Keratinocyte (primary cell): ENCODE results near the gene AKAIN1. TPM values are rescaled to one million over a fixed set of nuclear protein-coding genes. Genes with fewer than 3 reads are reported as not detected.

Source experiments
- DNase-seq: peaks from one replicate; pipeline ENCODE4 v3.0.0-alpha.2; 2011; ENCODE audit warnings: low read depth, missing footprints, low spot score
- FAIRE-seq: peaks from 2 replicates; lab custom pipeline; 2011; peaks lifted over from hg19 to GRCh38; lab: Jason Lieb, UNC
- H2AFZ ChIP-seq: 2 replicates; pipeline ENCODE4 v1.6.0; 2012; ENCODE audit warnings: low read length, control low read depth, inconsistent platforms; ENCODE audit not compliant: control insufficient read depth
- H3K27ac ChIP-seq: 2 replicates; pipeline ENCODE4 v1.5.1; 2011; ENCODE audit warnings: low read length; ENCODE audit not compliant: control insufficient read depth, insufficient read depth
- H3K27me3 ChIP-seq: 3 replicates; pipeline ENCODE4 v1.6.0; 2011; ENCODE audit warnings: low read length; ENCODE audit not compliant: control insufficient read depth, insufficient read depth; ENCODE audit errors: extremely low read depth
- H3K36me3 ChIP-seq, 2 experiments: 2 replicates in 1 of 2; 3 replicates in 1 of 2; pipeline ENCODE4 v1.5.1; 2011; ENCODE audit warnings: low read length in 2 of 2, mild to moderate bottlenecking in 1 of 2; ENCODE audit not compliant: control insufficient read depth in 2 of 2, insufficient read depth in 2 of 2; ENCODE audit errors: extremely low read depth in 1 of 2
- H3K4me1 ChIP-seq: 3 replicates; pipeline ENCODE4 v1.5.1; 2011; ENCODE audit warnings: low read length; ENCODE audit not compliant: control insufficient read depth, insufficient read depth; ENCODE audit errors: extremely low read depth
- H3K4me2 ChIP-seq: 3 replicates; pipeline ENCODE4 v1.6.0; 2011; ENCODE audit warnings: low read depth, low read length; ENCODE audit not compliant: control insufficient read depth, insufficient read depth; ENCODE audit errors: extremely low read depth
- H3K4me3 ChIP-seq, 3 experiments: fragments of 200-600 bp in 1 of 3; sonication (generic) in 1 of 3; 2 replicates in 2 of 3; 3 replicates in 1 of 3; pipeline ENCODE4 v1.5.1; 2011 to 2016; ENCODE audit warnings: low read length in 3 of 3, mild to moderate bottlenecking in 3 of 3, control low read depth in 2 of 3, inconsistent platforms in 1 of 3, low read depth in 1 of 3, mixed read lengths in 1 of 3, mixed run types in 1 of 3, moderate library complexity in 1 of 3; ENCODE audit not compliant: control insufficient read depth in 2 of 3, insufficient read depth in 2 of 3; ENCODE audit errors: extremely low read depth in 1 of 3
- H3K79me2 ChIP-seq: 2 replicates; pipeline ENCODE4 v1.6.0; 2012; ENCODE audit warnings: low read length; ENCODE audit not compliant: control insufficient read depth, insufficient read depth
- H3K9ac ChIP-seq: 3 replicates; pipeline ENCODE4 v1.6.0; 2011; ENCODE audit warnings: low read length; ENCODE audit not compliant: control insufficient read depth, insufficient read depth; ENCODE audit errors: extremely low read depth
- H3K9me1 ChIP-seq: 3 replicates; pipeline ENCODE4 v1.6.0; 2011; ENCODE audit warnings: low read length; ENCODE audit not compliant: control insufficient read depth, insufficient read depth; ENCODE audit errors: extremely low read depth
- H3K9me3 ChIP-seq: 2 replicates; pipeline ENCODE4 v1.5.1; 2012; ENCODE audit warnings: low read depth, low read length; ENCODE audit not compliant: control insufficient read depth
- H4K20me1 ChIP-seq: 3 replicates; pipeline ENCODE4 v1.6.0; 2011; ENCODE audit warnings: low read length; ENCODE audit not compliant: control insufficient read depth, insufficient read depth; ENCODE audit errors: extremely low read depth
- EZH2 ChIP-seq: IDR thresholded peaks from one replicate; pipeline ENCODE4 v1.6.1; 2012; ENCODE audit warnings: inconsistent platforms, mild to moderate bottlenecking, low read length, moderate library complexity
- dilution Hi-C: fragments of 300-500 bp; cut with MboI; formaldehyde crosslinking; loops from one replicate; pipeline ENCODE4 v1.7.0; 2020; ENCODE audit warnings: low sequenced_read_pairs; ENCODE audit not compliant: extremely low pct_ligation_motif_present
- polyA plus RNA-seq, 5 experiments: library from polyadenylated mRNA; depleted of rRNA in 3 of 5; stranded (reverse) in 3 of 5; stranded (forward) in 1 of 5; unstranded in 1 of 5; fragments of >200 nt; gene quantifications; 1 replicate in 1 of 5; 2 replicates in 3 of 5; 3 replicates in 1 of 5; pipeline versions ENCODE4 v1.2.1 to v1.2.3, GENCODE V29; 2011 to 2012; ENCODE audit warnings: missing spikeins in 2 of 5, low read depth in 1 of 5, low replicate concordance in 1 of 5
- TF ChIP-seq, protein P1 (sequence below), 3 experiments: IDR thresholded peaks in 1 of 3; conservative IDR thresholded peaks in 1 of 3; optimal IDR thresholded peaks in 1 of 3; 2 replicates in 2 of 3; 3 replicates in 1 of 3; pipeline versions ENCODE3 to v1.5.1; 2011; ENCODE audit warnings: low read length in 3 of 3, mild to moderate bottlenecking in 3 of 3, moderate library complexity in 2 of 3, control low read depth in 1 of 3, inconsistent platforms in 1 of 3; ENCODE audit not compliant: insufficient read depth in 2 of 3; ENCODE audit errors: extremely low read depth in 1 of 3

AKAIN1 gene
- polyA plus RNA-seq, 1 donor (not counting 4 experiments of a cell fraction or from before 2014, with no cell fraction given): not detected

DNA sequence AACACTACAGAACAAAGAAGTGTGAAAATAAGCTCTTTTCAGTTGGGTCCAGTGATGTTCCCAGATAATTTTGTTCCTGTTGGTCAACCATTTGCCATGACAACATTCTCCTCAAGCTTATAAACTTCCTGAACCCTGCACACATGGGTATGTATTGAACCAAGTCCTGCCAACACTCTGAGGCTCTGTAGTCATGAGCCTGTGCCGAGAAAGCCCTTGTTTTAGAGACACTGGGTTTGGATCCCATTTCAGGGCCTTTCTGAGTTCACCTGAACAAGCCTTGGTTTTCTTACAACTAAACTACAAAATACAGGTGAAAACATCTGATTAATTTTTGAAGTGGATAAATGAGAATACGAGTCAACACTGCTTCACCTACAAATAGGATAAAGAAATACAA, 38.5 kb downstream of the AKAIN1 start:
- no peaks in the 10 kb centered on the region for H3K4me1 ChIP-seq
- no peak overlapping the region for H2AFZ ChIP-seq
- no peaks in the 10 kb centered on the region for H3K27me3 ChIP-seq
- H3K27ac ChIP-seq: no peak overlapping the region
- TF ChIP-seq, protein P1, sequence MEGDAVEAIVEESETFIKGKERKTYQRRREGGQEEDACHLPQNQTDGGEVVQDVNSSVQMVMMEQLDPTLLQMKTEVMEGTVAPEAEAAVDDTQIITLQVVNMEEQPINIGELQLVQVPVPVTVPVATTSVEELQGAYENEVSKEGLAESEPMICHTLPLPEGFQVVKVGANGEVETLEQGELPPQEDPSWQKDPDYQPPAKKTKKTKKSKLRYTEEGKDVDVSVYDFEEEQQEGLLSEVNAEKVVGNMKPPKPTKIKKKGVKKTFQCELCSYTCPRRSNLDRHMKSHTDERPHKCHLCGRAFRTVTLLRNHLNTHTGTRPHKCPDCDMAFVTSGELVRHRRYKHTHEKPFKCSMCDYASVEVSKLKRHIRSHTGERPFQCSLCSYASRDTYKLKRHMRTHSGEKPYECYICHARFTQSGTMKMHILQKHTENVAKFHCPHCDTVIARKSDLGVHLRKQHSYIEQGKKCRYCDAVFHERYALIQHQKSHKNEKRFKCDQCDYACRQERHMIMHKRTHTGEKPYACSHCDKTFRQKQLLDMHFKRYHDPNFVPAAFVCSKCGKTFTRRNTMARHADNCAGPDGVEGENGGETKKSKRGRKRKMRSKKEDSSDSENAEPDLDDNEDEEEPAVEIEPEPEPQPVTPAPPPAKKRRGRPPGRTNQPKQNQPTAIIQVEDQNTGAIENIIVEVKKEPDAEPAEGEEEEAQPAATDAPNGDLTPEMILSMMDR (optimal IDR thresholded peaks at IDR 0.05 in 1 of 3, IDR thresholded peaks at IDR 0.05 in 1 of 3, conservative IDR thresholded peaks at IDR 0.05 in 1 of 3; ENCODE audit: extremely low read depth in 1 of 3, insufficient read depth in 2 of 3, low read length in 3 of 3): no peak
- TF ChIP-seq EZH2: no peak
- H3K36me3 ChIP-seq: no peaks in the 10 kb centered on the region
- DNase-seq (no peak), FAIRE-seq (no peak)
- no peaks in the 10 kb centered on the region for H3K79me2 ChIP-seq
- H3K4me3 ChIP-seq: no peak overlapping the region
- no peaks in the 10 kb centered on the region for H3K9me3 ChIP-seq
- no peaks in the 10 kb centered on the region for H3K9me1 ChIP-seq
- H4K20me1 ChIP-seq: no peaks in the 10 kb centered on the region
- H3K4me2 ChIP-seq: no peak overlapping the region
- dilution Hi-C loops: no loop called here
- no peak overlapping the region for H3K9ac ChIP-seq

DNA sequence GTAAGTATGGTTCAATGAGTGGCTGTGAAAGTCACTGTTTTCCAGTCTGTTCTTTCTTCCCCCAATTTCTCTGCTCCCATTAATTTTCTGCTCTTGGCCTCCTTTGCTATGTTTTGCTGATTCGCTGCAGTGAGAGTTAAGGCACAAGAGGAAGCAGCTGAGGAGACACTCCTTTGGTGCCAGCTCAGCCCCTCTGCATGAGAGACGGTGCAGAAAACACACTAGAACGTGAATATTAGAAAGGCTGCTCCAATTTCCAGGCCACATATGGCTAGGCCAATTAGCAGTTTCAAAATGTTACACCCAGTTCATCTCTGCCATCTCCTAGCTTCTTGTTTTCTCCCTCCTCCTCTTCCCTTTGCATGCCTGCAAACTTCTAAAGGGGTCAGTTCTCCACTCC, 38.9 kb downstream of the AKAIN1 start:
- no peak overlapping the region for H2AFZ ChIP-seq
- dilution Hi-C loops: no loop called here
- H3K9me3 ChIP-seq: no peaks in the 10 kb centered on the region
- no peak overlapping the region for H3K27ac ChIP-seq
- no peak overlapping the region for H3K4me2 ChIP-seq
- H3K27me3 ChIP-seq: no peaks in the 10 kb centered on the region
- no peaks in the 10 kb centered on the region for H3K4me1 ChIP-seq
- H3K4me3 ChIP-seq: no peak overlapping the region
- TF ChIP-seq EZH2: no peak
- TF ChIP-seq, protein P1 (optimal IDR thresholded peaks at IDR 0.05 in 1 of 3, IDR thresholded peaks at IDR 0.05 in 1 of 3, conservative IDR thresholded peaks at IDR 0.05 in 1 of 3; ENCODE audit: extremely low read depth in 1 of 3, insufficient read depth in 2 of 3, low read length in 3 of 3): no peak
- no peak for FAIRE-seq
- H3K79me2 ChIP-seq: no peaks in the 10 kb centered on the region
- H4K20me1 ChIP-seq: no peaks in the 10 kb centered on the region
- DNase-seq: no peak
- H3K9ac ChIP-seq: no peak overlapping the region
- H3K36me3 ChIP-seq: no peaks in the 10 kb centered on the region
- no peaks in the 10 kb centered on the region for H3K9me1 ChIP-seq
